OCI-LY7 (cell line): ENCODE results near the gene MEF2C.

Source experiments
- EZH2phosphoT487 ChIP-seq: fragments of 200-600 bp; sonication (generic); IDR thresholded peaks from 2 replicates; pipeline ENCODE4 v1.6.1; 2018; ENCODE audit warnings: low read depth, borderline replicate concordance, mild to moderate bottlenecking, mixed run types, antibody characterized with exemption, low read length, moderate library complexity, mixed read lengths
- TF ChIP-seq, protein P1 (sequence below): fragments of 200-600 bp; sonication (generic); conservative IDR thresholded peaks from 2 replicates; pipeline ENCODE4 v1.5.1; 2014; ENCODE audit warnings: mild to moderate bottlenecking, antibody characterized with exemption, low read length, moderate library complexity, mixed read lengths

DNA sequence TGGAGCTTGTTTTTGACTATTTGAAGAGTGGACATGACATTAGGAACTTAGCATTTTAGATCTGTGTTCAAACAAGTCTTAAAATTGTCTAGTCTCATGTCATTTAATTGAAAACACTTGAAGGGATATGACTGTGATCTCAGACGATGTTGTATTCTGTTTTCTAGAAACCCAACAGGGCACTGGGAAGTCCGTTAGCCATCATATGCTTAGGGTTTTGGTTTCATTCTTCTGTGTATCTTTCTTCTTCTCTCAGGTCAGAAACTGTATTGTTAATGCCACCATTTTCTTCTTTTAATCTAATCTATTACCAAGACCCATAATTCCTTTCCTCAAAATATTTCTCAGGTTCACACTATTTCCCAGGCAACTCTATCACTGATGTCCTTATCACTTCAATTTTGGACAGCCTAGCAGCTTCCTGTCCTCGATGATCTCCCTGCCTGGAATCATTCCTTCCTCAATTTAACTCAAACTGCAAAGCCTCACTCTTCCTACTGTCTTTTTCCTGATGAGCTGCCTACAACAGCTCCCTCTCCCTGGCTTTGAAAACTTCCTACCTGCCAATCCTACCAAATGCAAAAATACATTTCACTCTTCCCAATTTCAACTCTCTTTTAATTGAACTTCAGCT, 77.7 kb downstream of the MEF2C start:
- TF ChIP-seq, protein P1, sequence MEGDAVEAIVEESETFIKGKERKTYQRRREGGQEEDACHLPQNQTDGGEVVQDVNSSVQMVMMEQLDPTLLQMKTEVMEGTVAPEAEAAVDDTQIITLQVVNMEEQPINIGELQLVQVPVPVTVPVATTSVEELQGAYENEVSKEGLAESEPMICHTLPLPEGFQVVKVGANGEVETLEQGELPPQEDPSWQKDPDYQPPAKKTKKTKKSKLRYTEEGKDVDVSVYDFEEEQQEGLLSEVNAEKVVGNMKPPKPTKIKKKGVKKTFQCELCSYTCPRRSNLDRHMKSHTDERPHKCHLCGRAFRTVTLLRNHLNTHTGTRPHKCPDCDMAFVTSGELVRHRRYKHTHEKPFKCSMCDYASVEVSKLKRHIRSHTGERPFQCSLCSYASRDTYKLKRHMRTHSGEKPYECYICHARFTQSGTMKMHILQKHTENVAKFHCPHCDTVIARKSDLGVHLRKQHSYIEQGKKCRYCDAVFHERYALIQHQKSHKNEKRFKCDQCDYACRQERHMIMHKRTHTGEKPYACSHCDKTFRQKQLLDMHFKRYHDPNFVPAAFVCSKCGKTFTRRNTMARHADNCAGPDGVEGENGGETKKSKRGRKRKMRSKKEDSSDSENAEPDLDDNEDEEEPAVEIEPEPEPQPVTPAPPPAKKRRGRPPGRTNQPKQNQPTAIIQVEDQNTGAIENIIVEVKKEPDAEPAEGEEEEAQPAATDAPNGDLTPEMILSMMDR, result no peak
- TF ChIP-seq EZH2phosphoT487, result no peak
